ENCODE data around the gene IGSF21.

- no peak for TF ChIP-seq GATA2 (IDR thresholded peaks at IDR 0.05; ENCODE audit: low read depth, low read length)
- TF ChIP-seq GATA3 (IDR thresholded peaks at IDR 0.05; ENCODE audit: low read depth, low read length): no peak
Observed at GRCh38 chr1:18058206-18058921, 49.2 kb upstream of the IGSF21 start.

Measured in SH-SY5Y (cell line).